ENCODE data around the gene MOSPD3. TPM values are rescaled to one million over a fixed set of nuclear protein-coding genes. Genes with fewer than 3 reads are reported as not detected.
A peak's percentile ranks its signal among the peaks of the same experiment; 100 is the strongest.

The MOSPD3 gene
- total RNA-seq, 1 donor = 5.2 TPM

DNA sequence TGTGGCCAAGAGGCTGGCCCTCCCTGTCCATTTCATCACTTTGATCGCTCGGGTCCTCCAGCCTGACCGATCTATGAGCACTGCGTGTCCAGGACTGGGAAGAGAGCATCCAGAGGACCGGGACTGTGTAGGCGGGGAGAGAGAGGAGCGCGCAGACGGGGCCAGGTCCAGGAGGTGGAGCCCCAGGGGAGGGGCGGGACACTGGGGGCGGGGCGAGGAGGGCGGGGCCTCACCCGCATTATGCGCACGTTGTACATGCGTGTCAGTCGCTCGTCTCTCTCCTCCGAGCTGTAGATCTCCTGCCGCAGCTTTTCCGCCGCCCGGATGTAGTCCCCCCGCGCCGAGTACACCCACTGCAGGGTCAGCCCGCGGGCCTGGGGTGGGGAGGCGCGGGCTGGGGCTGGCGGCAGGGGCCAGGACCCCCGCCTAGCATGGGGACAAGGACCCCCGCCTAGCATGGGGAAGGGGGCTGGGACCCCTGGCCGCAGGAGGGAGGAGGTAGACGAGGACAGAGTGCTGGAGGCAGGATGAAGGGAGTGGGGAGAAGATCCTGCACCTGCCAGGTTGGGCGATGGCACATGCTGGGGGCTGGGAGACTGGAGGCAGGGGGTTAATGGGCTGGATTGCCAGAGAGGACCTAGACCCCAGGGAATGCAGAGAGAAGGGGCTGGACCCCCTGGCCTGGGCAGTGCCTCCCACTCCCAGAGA lies 14.3 kb downstream of the MOSPD3 start:
- TF ChIP-seq, protein P1, sequence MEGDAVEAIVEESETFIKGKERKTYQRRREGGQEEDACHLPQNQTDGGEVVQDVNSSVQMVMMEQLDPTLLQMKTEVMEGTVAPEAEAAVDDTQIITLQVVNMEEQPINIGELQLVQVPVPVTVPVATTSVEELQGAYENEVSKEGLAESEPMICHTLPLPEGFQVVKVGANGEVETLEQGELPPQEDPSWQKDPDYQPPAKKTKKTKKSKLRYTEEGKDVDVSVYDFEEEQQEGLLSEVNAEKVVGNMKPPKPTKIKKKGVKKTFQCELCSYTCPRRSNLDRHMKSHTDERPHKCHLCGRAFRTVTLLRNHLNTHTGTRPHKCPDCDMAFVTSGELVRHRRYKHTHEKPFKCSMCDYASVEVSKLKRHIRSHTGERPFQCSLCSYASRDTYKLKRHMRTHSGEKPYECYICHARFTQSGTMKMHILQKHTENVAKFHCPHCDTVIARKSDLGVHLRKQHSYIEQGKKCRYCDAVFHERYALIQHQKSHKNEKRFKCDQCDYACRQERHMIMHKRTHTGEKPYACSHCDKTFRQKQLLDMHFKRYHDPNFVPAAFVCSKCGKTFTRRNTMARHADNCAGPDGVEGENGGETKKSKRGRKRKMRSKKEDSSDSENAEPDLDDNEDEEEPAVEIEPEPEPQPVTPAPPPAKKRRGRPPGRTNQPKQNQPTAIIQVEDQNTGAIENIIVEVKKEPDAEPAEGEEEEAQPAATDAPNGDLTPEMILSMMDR (IDR thresholded peaks at IDR 0.05; ENCODE audit: insufficient read depth, low read depth, low read length) = no peak
- peak; percentile 75 for DNase-seq (ENCODE audit: low read depth)
- H3K4me3 ChIP-seq (ENCODE audit: low read depth, low read length) = peak overlapping the region; percentile 32

GRCh38 chr7:100627238-100627549 lies 14.9 kb downstream of the MOSPD3 start:
- H3K4me3 ChIP-seq (ENCODE audit: low read depth, low read length) = no peak overlapping the region
- no peak for DNase-seq (ENCODE audit: low read depth)
- TF ChIP-seq, protein P1 (IDR thresholded peaks at IDR 0.05; ENCODE audit: insufficient read depth, low read depth, low read length) = no peak

DNA sequence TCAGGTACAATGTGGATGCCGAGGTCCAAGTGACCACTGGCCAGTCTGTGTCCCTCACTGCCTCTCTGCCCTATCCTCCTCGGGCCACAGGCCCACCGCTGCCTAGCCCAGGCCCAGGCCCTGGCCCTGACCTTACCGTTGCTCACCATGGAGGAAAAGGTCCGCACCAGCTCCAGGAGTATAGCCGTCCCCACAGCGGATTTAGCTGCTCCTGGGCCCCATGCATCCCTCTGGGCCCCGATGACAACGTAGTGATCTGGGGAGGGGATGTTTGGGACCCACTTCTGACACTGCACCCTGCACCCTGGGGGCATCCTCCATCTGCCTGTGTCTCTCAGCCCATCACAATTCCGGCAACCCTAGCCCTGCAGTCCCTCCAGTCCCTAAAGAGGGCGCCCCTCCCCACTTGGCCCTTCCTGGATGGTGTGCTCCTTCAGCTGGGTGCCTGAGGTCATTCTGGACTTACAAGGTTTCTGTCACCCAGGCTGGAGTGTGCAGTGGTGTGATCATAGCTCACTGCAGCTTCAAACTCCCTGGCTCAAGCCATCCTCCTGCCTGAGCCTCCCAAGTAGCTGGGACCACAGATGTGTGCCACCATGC lies 16.9 kb downstream of the MOSPD3 start:
- peak; percentile 25 for DNase-seq (ENCODE audit: low read depth)
- TF ChIP-seq, protein P1 (IDR thresholded peaks at IDR 0.05; ENCODE audit: insufficient read depth, low read depth, low read length) = peak; percentile 55
- no peak overlapping the region for H3K4me3 ChIP-seq (ENCODE audit: low read depth, low read length)

- TF ChIP-seq, protein P1 (IDR thresholded peaks at IDR 0.05; ENCODE audit: insufficient read depth, low read depth, low read length) = no peak
- no peak overlapping the region for H3K4me3 ChIP-seq (ENCODE audit: low read depth, low read length)
- DNase-seq (ENCODE audit: low read depth) = no peak
Measured at GRCh38 chr7:100630066-100630465, 17.7 kb downstream of the MOSPD3 start.

DNA sequence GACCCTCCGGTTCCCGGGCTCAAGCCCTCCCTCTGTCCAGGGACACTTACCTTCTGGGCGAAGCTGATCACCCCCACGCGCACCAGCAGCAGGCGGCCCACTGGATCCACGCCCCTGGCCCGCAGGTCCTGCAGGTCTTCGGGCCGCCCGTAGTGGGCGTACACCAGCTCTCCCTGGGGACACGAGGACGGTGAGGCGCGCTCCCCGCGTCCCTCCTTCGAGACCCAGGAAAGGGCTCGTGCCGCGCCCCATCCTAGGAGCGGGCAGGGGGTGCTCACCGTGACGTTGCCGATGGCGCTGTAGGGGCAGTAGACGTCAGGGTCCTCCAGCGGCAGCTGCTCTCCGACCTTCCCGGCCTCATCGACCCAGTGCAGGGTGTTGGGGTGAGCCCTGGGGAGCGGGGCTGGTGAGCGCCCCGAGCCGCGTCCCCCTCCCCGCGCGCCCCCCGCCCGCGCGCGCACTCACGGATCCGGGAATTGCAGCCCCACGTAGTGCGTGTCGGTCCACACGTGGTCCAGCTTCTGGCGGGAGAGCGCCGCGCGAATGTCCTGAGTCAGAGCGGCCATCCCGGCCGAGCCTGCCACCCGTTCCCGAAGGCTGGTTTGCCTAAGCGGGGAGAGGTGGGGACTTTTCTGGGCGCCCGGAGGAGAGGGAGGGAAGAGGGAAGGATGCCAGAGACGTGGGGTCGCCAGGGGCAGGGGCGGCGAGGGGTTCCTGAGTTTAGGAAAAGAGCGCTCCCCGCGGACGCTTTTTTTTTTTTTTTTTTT lies 20.8 kb downstream of the MOSPD3 start:
- TF ChIP-seq, protein P1 (IDR thresholded peaks at IDR 0.05; ENCODE audit: insufficient read depth, low read depth, low read length) = peak; percentile 30
- DNase-seq (ENCODE audit: low read depth) = peak; percentile 13
- peak overlapping the region; percentile 53 for H3K4me3 ChIP-seq (ENCODE audit: low read depth, low read length)

GRCh38 chr7:100639995-100640516 lies 27.7 kb downstream of the MOSPD3 start:
- no peak for DNase-seq (ENCODE audit: low read depth)
- TF ChIP-seq, protein P1 (IDR thresholded peaks at IDR 0.05; ENCODE audit: insufficient read depth, low read depth, low read length) = no peak
- no peak overlapping the region for H3K4me3 ChIP-seq (ENCODE audit: low read depth, low read length)

All from fibroblast of villous mesenchyme (primary cell).